Right hindlimb (tissue), 1 donor: ENCODE measurements around the gene CHTOP.
A peak's percentile ranks its signal among the peaks of the same experiment; 100 is the strongest.

Experiments used
- DNase-seq: peaks from one replicate; pipeline ENCODE4 v3.0.0-alpha.2; 2018

The CHTOP gene

GRCh38 chr1:153613406-153613805 is 20.5 kb upstream of the CHTOP start:
- no peak for DNase-seq

GRCh38 chr1:153614189-153614900 is 19.5 kb upstream of the CHTOP start:
- DNase-seq = no peak

- no peak for DNase-seq
These were observed 19.0 kb upstream of the CHTOP start for GRCh38 chr1:153614906-153615305.

GRCh38 chr1:153615406-153615805 is 18.5 kb upstream of the CHTOP start:
- DNase-seq = no peak

- DNase-seq = no peak
These were observed 17.5 kb upstream of the CHTOP start, which contains the start of gene S100A14 for GRCh38 chr1:153616144-153616916. TSS of gene S100A14 (minus strand) at chr1:153616325. CDS start at chr1:153615858, 467 bp downstream.

- DNase-seq = no peak
These were observed 17.0 kb upstream of the CHTOP start for GRCh38 chr1:153616917-153617311.

GRCh38 chr1:153617663-153618062 is 16.2 kb upstream of the CHTOP start:
- no peak for DNase-seq

GRCh38 chr1:153619171-153619570 is 14.7 kb upstream of the CHTOP start:
- no peak for DNase-seq

- no peak for DNase-seq
These were observed 10.8 kb upstream of the CHTOP start for GRCh38 chr1:153623101-153623500.

GRCh38 chr1:153624965-153625611 is 8.8 kb upstream of the CHTOP start:
- no peak for DNase-seq

GRCh38 chr1:153626477-153626903 is 7.4 kb upstream of the CHTOP start:
- no peak for DNase-seq

- DNase-seq = peak; percentile 91
These were observed 6.8 kb upstream of the CHTOP start, which contains the start of gene S100A13 for GRCh38 chr1:153626904-153627714. TSS of gene S100A13 (minus strand) at chr1:153627505. CDS start at chr1:153626472, 1,033 bp downstream.

GRCh38 chr1:153627715-153628626 is 5.9 kb upstream of the CHTOP start, which contains the start of gene S100A1:
TSS of gene S100A1 (plus strand) at chr1:153628434. CDS start at chr1:153630522, 2,088 bp downstream.
- DNase-seq = peak; percentile 55

- DNase-seq = no peak
These were observed 5.1 kb upstream of the CHTOP start for GRCh38 chr1:153628638-153629342.

- no peak for DNase-seq
These were observed 4.6 kb upstream of the CHTOP start for GRCh38 chr1:153629343-153629665.

- peak; percentile 50 for DNase-seq
These were observed 3.9 kb upstream of the CHTOP start for GRCh38 chr1:153629971-153630370.

- no peak for DNase-seq
These were observed 3.5 kb upstream of the CHTOP start for GRCh38 chr1:153630384-153630783.

GRCh38 chr1:153631047-153632022 is 2.5 kb upstream of the CHTOP start:
- no peak for DNase-seq

- DNase-seq = no peak
These were observed 609 bp upstream of the CHTOP start for GRCh38 chr1:153633161-153633753.
